Suprapubic skin (tissue), 4 donors: Measurements from ENCODE around the gene PCDH10.

Source experiments
- EP300 ChIP-seq: sonication (generic); formaldehyde crosslinking; IDR thresholded peaks from one replicate; pipeline ENCODE4 v1.6.1; 2017; ENCODE audit warnings: antibody characterized with exemption
- POLR2A ChIP-seq, 2 donors: fragments of 450-650 bp; IDR thresholded peaks; one replicate each; pipeline ENCODE4 v1.6.1; 2017; ENCODE audit warnings: antibody characterized with exemption in 2 of 2, mild to moderate bottlenecking in 2 of 2, moderate library complexity in 2 of 2
- POLR2AphosphoS5 ChIP-seq, 3 donors: sonication (generic); formaldehyde crosslinking; IDR thresholded peaks; one replicate each; pipeline ENCODE4 v1.6.1; 2017; ENCODE audit warnings: antibody characterized with exemption in 3 of 3
- TF ChIP-seq, protein P1 (sequence below), 2 donors: fragments of 200-600 bp in 1 of 2; fragments of 450-650 bp in 1 of 2; sonication (generic) in 1 of 2; IDR thresholded peaks; one replicate each; pipeline ENCODE4 v1.5.1; 2016 to 2019; ENCODE audit warnings: antibody characterized with exemption in 2 of 2, mild to moderate bottlenecking in 1 of 2, moderate library complexity in 1 of 2

DNA sequence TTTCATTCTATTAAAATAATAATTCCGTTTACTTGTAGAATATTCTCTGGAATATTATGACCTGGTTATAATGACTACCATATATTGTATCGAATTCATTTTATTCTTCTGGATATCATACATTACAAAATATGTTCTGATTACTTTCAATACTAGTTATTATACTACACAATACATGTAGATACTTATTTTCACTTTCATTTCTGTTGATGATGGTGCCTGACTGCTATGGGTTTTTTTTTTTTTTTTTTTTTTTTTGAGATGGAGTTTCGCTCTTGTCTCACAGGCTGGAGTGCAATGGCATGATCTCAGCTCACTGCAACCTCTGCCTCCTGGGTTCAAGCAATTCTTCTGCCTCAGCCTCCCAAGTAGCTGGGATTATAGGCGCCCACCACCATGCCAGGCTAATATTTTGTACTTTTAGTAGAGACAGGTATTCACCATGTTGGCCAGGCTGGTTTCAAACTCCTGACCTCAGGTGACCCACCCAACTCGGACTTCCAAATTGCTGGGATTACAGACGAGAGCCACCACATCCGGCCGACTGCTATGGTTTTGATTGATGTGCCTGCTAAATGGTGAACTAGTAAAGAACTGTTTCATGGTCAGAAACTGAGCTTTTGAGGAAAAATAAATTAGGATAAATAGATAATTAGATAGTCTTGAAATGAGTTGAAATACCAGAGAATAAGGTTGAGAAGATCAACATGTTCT is 39.5 kb downstream of the PCDH10 start:
- TF ChIP-seq, protein P1, sequence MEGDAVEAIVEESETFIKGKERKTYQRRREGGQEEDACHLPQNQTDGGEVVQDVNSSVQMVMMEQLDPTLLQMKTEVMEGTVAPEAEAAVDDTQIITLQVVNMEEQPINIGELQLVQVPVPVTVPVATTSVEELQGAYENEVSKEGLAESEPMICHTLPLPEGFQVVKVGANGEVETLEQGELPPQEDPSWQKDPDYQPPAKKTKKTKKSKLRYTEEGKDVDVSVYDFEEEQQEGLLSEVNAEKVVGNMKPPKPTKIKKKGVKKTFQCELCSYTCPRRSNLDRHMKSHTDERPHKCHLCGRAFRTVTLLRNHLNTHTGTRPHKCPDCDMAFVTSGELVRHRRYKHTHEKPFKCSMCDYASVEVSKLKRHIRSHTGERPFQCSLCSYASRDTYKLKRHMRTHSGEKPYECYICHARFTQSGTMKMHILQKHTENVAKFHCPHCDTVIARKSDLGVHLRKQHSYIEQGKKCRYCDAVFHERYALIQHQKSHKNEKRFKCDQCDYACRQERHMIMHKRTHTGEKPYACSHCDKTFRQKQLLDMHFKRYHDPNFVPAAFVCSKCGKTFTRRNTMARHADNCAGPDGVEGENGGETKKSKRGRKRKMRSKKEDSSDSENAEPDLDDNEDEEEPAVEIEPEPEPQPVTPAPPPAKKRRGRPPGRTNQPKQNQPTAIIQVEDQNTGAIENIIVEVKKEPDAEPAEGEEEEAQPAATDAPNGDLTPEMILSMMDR (IDR thresholded peaks at IDR 0.05) = no peak
- no peak for TF ChIP-seq POLR2A (IDR thresholded peaks at IDR 0.05)
- TF ChIP-seq POLR2AphosphoS5 (IDR thresholded peaks at IDR 0.05) = no peak
- TF ChIP-seq EP300 = no peak
